IMR-90 (cell line): ENCODE data around the gene SLC38A3. TPM values are rescaled to one million over a fixed set of nuclear protein-coding genes. Genes with fewer than 3 reads are reported as not detected.

ENCODE experiments used
- ATAC-seq: fragments of 200-7000 bp; cut with Tn5 transposase; 2 replicates; pipeline ENCODE4 v1.9.1; 2020; ENCODE audit warnings: low read depth, mild to moderate bottlenecking, moderate library complexity
- BruUV-seq: library from RNA; stranded (reverse); fragments of 400-500 nt; replicated peaks from 2 replicates; lab custom pipeline; 2021; lab: Mats Ljungman, UMichigan
- CTCF ChIA-PET: fragments of 300-600 bp; formaldehyde crosslinking; extraction: SDS; loops from one replicate; lab custom pipeline; 2021; ENCODE audit warnings: antibody characterized with exemption; lab: Yijun Ruan, JAX
- POLR2A ChIA-PET: fragments of 300-600 bp; sonication (Branson Sonifier 250); formaldehyde crosslinking; loops from one replicate; lab custom pipeline; 2022; ENCODE audit warnings: antibody characterized with exemption; ENCODE audit not compliant: unreplicated experiment; lab: Charles Lee
- DNase-seq: peaks from one replicate; pipeline ENCODE4 v3.0.0; 2013
- H2AFZ ChIP-seq: replicated peaks from 2 replicates; pipeline ENCODE3; 2013; ENCODE audit warnings: low read length, mild to moderate bottlenecking; ENCODE audit not compliant: poor library complexity
- H2AK5ac ChIP-seq: 2 replicates; pipeline ENCODE4 v1.6.1; 2013; ENCODE audit warnings: low read depth, low read length, inconsistent platforms
- H2AK9ac ChIP-seq: replicated peaks from 2 replicates; pipeline ENCODE3; 2013; ENCODE audit warnings: mild to moderate bottlenecking, low read depth, low read length, moderate library complexity; ENCODE audit not compliant: poor library complexity
- H2BK120ac ChIP-seq: 2 replicates; pipeline ENCODE4 v1.6.1; 2013; ENCODE audit warnings: low read depth, low read length, inconsistent platforms
- H2BK15ac ChIP-seq: 3 replicates; pipeline ENCODE4 v1.6.1; 2013; ENCODE audit warnings: low read depth, low read length, inconsistent platforms
- H2BK20ac ChIP-seq: 2 replicates; pipeline ENCODE4 v1.6.1; 2013; ENCODE audit warnings: low read depth, mild to moderate bottlenecking, inconsistent platforms, low read length, moderate library complexity
- H2BK5ac ChIP-seq: 2 replicates; pipeline ENCODE4 v1.6.1; 2013; ENCODE audit warnings: mild to moderate bottlenecking, low read depth, low read length, inconsistent platforms; ENCODE audit not compliant: poor library complexity, severe bottlenecking
- H3K14ac ChIP-seq: replicated peaks from 2 replicates; pipeline ENCODE4 v1.6.1; 2013; ENCODE audit warnings: low read depth, low read length, inconsistent platforms
- H3K18ac ChIP-seq: 2 replicates; pipeline ENCODE4 v1.6.1; 2013; ENCODE audit warnings: low read depth, low read length, control low read depth
- H3K23ac ChIP-seq: 2 replicates; pipeline ENCODE4 v1.6.1; 2013; ENCODE audit warnings: low read depth, low read length, inconsistent platforms
- H3K27ac ChIP-seq: 2 replicates; pipeline ENCODE4 v1.5.1; 2013; ENCODE audit warnings: mild to moderate bottlenecking, control low read depth, low read length; ENCODE audit not compliant: insufficient read depth
- H3K27me3 ChIP-seq: 2 replicates; pipeline ENCODE4 v1.6.1; 2013; ENCODE audit warnings: low read length; ENCODE audit not compliant: control insufficient read depth, insufficient read depth
- H3K36me3 ChIP-seq: 2 replicates; pipeline ENCODE4 v1.6.1; 2013; ENCODE audit warnings: low read length, mixed read lengths; ENCODE audit not compliant: control insufficient read depth, insufficient read depth
- H3K4ac ChIP-seq: 2 replicates; pipeline ENCODE4 v1.6.1; 2013; ENCODE audit warnings: low read depth, low read length, inconsistent platforms
- H3K4me1 ChIP-seq: 2 replicates; pipeline ENCODE4 v1.6.1; 2013; ENCODE audit warnings: low read length, mixed read lengths; ENCODE audit not compliant: control insufficient read depth, insufficient read depth
- H3K4me2 ChIP-seq: 2 replicates; pipeline ENCODE4 v1.6.1; 2013; ENCODE audit warnings: low read depth, mild to moderate bottlenecking, control low read depth, low read length, moderate library complexity
- H3K4me3 ChIP-seq: 2 replicates; pipeline ENCODE4 v1.5.1; 2013; ENCODE audit warnings: low read depth, mild to moderate bottlenecking, control low read depth, low read length, moderate library complexity; ENCODE audit not compliant: insufficient read depth
- H3K56ac ChIP-seq: 2 replicates; pipeline ENCODE4 v1.6.1; 2013; ENCODE audit warnings: low read length, inconsistent platforms; ENCODE audit not compliant: insufficient read depth; ENCODE audit errors: extremely low read depth
- H3K79me1 ChIP-seq, 2 experiments: 2 replicates each; pipeline ENCODE4 v1.6.1; 2013; ENCODE audit warnings: low read length in 2 of 2, inconsistent platforms in 1 of 2, low read depth in 1 of 2
- H3K9ac ChIP-seq: 2 replicates; pipeline ENCODE4 v1.6.1; 2013; ENCODE audit warnings: low read depth, low read length, control low read depth
- H3K9me1 ChIP-seq: 2 replicates; pipeline ENCODE4 v1.6.1; 2013; ENCODE audit warnings: low read length, inconsistent platforms; ENCODE audit not compliant: insufficient read depth
- H3K9me3 ChIP-seq: 2 replicates; pipeline ENCODE4 v1.6.1; 2013; ENCODE audit warnings: low read length; ENCODE audit not compliant: control insufficient read depth, insufficient read depth
- H4K20me1 ChIP-seq: 2 replicates; pipeline ENCODE4 v1.6.1; 2013; ENCODE audit warnings: low read length, inconsistent platforms; ENCODE audit not compliant: insufficient read depth
- H4K5ac ChIP-seq: 2 replicates; pipeline ENCODE4 v1.6.1; 2013; ENCODE audit warnings: mild to moderate bottlenecking, low read depth, low read length, control low read depth
- H4K8ac ChIP-seq, 2 experiments: 2 replicates each; pipeline ENCODE4 v1.6.1; 2013; ENCODE audit warnings: low read depth in 2 of 2, low read length in 2 of 2, control low read depth in 1 of 2, inconsistent platforms in 1 of 2
- H4K91ac ChIP-seq: 2 replicates; pipeline ENCODE4 v1.6.1; 2013; ENCODE audit warnings: low read depth, low read length, inconsistent platforms; ENCODE audit not compliant: insufficient read depth
- BHLHE40 ChIP-seq: fragments of 150-350 bp; IDR thresholded peaks from 2 replicates; pipeline ENCODE4 v1.6.1; 2016; ENCODE audit warnings: mild to moderate bottlenecking, low read depth, low read length
- CEBPB ChIP-seq: IDR thresholded peaks from 2 replicates; pipeline ENCODE4 v1.6.1; 2012; ENCODE audit warnings: low read depth, low read length, improper control_type of control experiment
- CHD1 ChIP-seq: IDR thresholded peaks from 2 replicates; pipeline ENCODE4 v1.6.1; 2012; ENCODE audit warnings: low read depth, low read length, improper control_type of control experiment
- CTCF ChIP-seq: conservative IDR thresholded peaks from 2 replicates; pipeline ENCODE4 v1.5.1; 2012; ENCODE audit warnings: mild to moderate bottlenecking, low read depth, low read length, improper control_type of control experiment
- FOS ChIP-seq: fragments of 150-350 bp; IDR thresholded peaks from 2 replicates; pipeline ENCODE4 v1.6.1; 2016; ENCODE audit warnings: low read depth, low read length
- MAZ ChIP-seq: IDR thresholded peaks from 2 replicates; pipeline ENCODE4 v1.6.1; 2012; ENCODE audit warnings: low read depth, mild to moderate bottlenecking, low read length, improper control_type of control experiment, moderate library complexity, borderline replicate concordance
- MXI1 ChIP-seq: IDR thresholded peaks from 2 replicates; pipeline ENCODE4 v1.6.1; 2012; ENCODE audit warnings: low read depth, mild to moderate bottlenecking, low read length, moderate library complexity, borderline replicate concordance
- NFE2L2 ChIP-seq: fragments of 150-350 bp; IDR thresholded peaks from 2 replicates; pipeline ENCODE4 v1.6.1; 2016; ENCODE audit warnings: low read depth, mild to moderate bottlenecking, low read length
- POLR2A ChIP-seq: IDR thresholded peaks from 2 replicates; pipeline ENCODE4 v1.6.1; 2012; ENCODE audit warnings: mild to moderate bottlenecking, low read depth, low read length
- RAD21 ChIP-seq: IDR thresholded peaks from 2 replicates; pipeline ENCODE4 v1.6.1; 2012; ENCODE audit warnings: low read length, improper control_type of control experiment
- RCOR1 ChIP-seq: IDR thresholded peaks from 2 replicates; pipeline ENCODE4 v1.6.1; 2012; ENCODE audit warnings: mild to moderate bottlenecking, low read length, improper control_type of control experiment; ENCODE audit not compliant: insufficient replicate concordance
- RFX5 ChIP-seq: IDR thresholded peaks from 2 replicates; pipeline ENCODE4 v1.8.0; 2012; ENCODE audit warnings: low read depth, mild to moderate bottlenecking, low read length, moderate library complexity
- SMC3 ChIP-seq: fragments of 150-350 bp; IDR thresholded peaks from 2 replicates; pipeline ENCODE4 v1.6.1; 2016; ENCODE audit warnings: low read depth, mild to moderate bottlenecking, antibody characterized with exemption, low read length, moderate library complexity
- WGBS, 2 experiments: methylation state at CpG; one replicate each; pipeline versions ENCODE4 v1.1.5 to v1.1.7; 2013; ENCODE audit warnings: missing lambda C conversion rate in 2 of 2; ENCODE audit not compliant: insufficient read length in 1 of 2; ENCODE audit errors: extremely low coverage in 2 of 2; 5-methylcytosine and 5-hydroxymethylcytosine counted together
- dilution Hi-C: fragments of 300-500 bp; cut with HindIII; formaldehyde crosslinking; loops from one replicate; pipeline ENCODE4 v1.14.3; 2018; ENCODE audit warnings: low sequenced_read_pairs; ENCODE audit not compliant: unreplicated experiment
- in situ Hi-C: fragments of 300-500 bp; cut with MboI; formaldehyde crosslinking; loops from 3 replicates; pipeline ENCODE4 v1.14.3; 2019; ENCODE audit warnings: low sequenced_read_pairs, inconsistent platforms, mixed read lengths
- intact Hi-C: fragments of 100-400 bp; cut with micrococcal nuclease; formaldehyde crosslinking; loops from 2 replicates; pipeline ENCODE4 v1.10.0; 2022
- polyA plus RNA-seq, 3 experiments: library from polyadenylated mRNA; depleted of rRNA; stranded (reverse); fragments of >200 nt; gene quantifications; 2 replicates each; pipeline ENCODE4 v1.2.3, GENCODE V29; 2012; ENCODE audit warnings: low replicate concordance in 1 of 3
- total RNA-seq: library from RNA; depleted of rRNA; stranded (reverse); fragments of >200 nt; gene quantifications from 2 replicates; pipeline ENCODE4 v1.2.3, GENCODE V29; 2012
- TF ChIP-seq, protein P1 (sequence below): fragments of 150-350 bp; IDR thresholded peaks from 2 replicates; pipeline ENCODE4 v1.6.1; 2017; ENCODE audit warnings: mild to moderate bottlenecking, antibody characterized with exemption, low read length, low read depth
- TF ChIP-seq, protein P2 (sequence below): fragments of 150-350 bp; IDR thresholded peaks from 2 replicates; pipeline ENCODE4 v1.6.1; 2016; ENCODE audit warnings: low read depth, mild to moderate bottlenecking, low read length, moderate library complexity, borderline replicate concordance

SLC38A3 gene
- total and polyA plus RNA-seq, 2 of the 4 experiments (the other 2 are of a cell fraction) = 0.12 to 0.36 TPM

DNA sequence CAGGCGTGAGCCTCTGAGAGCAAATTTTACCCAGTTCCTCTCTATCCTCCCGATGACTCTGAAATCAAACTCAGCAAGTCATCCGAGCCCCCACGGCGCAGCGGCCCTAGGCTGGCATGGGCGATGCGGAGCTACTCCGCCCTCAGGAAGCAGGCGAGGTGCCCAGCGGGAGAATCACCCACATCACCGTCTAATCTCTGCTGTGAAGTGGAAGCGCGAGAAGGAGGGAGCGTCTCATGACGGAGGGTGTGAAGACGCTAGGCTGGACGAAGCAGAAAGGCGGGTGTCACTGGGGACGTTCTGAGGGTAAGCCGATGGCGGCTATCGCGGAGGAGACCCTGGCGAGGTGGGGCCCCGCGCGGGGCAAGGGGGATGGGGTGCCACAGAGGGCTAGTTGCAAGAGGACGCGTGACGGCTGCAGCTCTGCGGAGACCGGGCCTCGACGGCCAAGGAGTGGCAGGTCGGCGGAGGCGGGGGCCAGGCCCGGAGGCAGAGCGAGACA lies 21.9 kb downstream of the SLC38A3 start:
- BruUV-seq = no TSS peak
- peaks cover 0 to 10% of the 10 kb centered on the region in 2 experiments; a peak in 2 of 4 replicates for H3K79me1 ChIP-seq
- H3K36me3 ChIP-seq = no peaks in the 10 kb centered on the region
- peak overlapping the region; percentile 42 for H3K4me3 ChIP-seq
- peak overlapping the region; percentile 53; the same call in 1 of the 2 replicates for H3K23ac ChIP-seq
- H2AK9ac ChIP-seq = peak overlapping the region; percentile 89
- H2BK20ac ChIP-seq = no peak overlapping the region
- H3K18ac ChIP-seq = no peak overlapping the region
- H2BK5ac ChIP-seq = no peak overlapping the region
- H4K91ac ChIP-seq = peak overlapping the region; percentile 62; the same call in 1 of the 2 replicates
- ChIA-PET CTCF (interaction anchor here (0.5 to 2.7 kb wide), 12 partner anchors 8 to 53 kb away, joined by 3 to 22 read pairs (median 5); no protein-coding TSS in a partner anchor), POLR2A (no interaction called here)
- H3K14ac ChIP-seq = no peak overlapping the region; the same call in 1 of the 2 replicates
- in situ Hi-C loops (loop anchor here (5.0 kb wide), 2 partner anchors 35 to 45 kb away; partner anchors contain the start of gene GNAT1), intact Hi-C loops (loop anchor here (1.0 to 5.0 kb wide), 7 partner anchors 19 to 315 kb away; no protein-coding TSS in a partner anchor), dilution Hi-C loops (no loop called here)
- H4K5ac ChIP-seq = peak overlapping the region; percentile 27
- 1% methylated on average over 22 of the region's 40 CpGs; no CpG with 5 or more reads in 1 of the 2 experiments for WGBS, 2 experiments
- H3K4me2 ChIP-seq = peak overlapping the region; percentile 63
- ATAC-seq = peak; percentile 32
- peak overlapping the region; percentile 26; the same call in 1 of the 2 replicates for H3K56ac ChIP-seq
- H2BK120ac ChIP-seq = peak overlapping the region; percentile 24; the same call in 1 of the 2 replicates
- peaks cover 3% of the 10 kb centered on the region; the same call in 1 of the 2 replicates for H3K27me3 ChIP-seq
- peak overlapping the region; percentile 70 for H3K4ac ChIP-seq
- peaks cover 9% of the 10 kb centered on the region; the same call in 1 of the 2 replicates for H3K9me1 ChIP-seq
- H2AK5ac ChIP-seq = peak overlapping the region; percentile 71; the same call in 1 of the 2 replicates
- H4K8ac ChIP-seq = peak overlapping the region; percentile 85 to 98
- H2AFZ ChIP-seq = peak overlapping the region; percentile 89
- no peaks in the 10 kb centered on the region for H4K20me1 ChIP-seq
- H3K9ac ChIP-seq = peak overlapping the region; percentile 58
- H3K27ac ChIP-seq = peak overlapping the region; percentile 54
- no peaks in the 10 kb centered on the region for H3K9me3 ChIP-seq
- no peak for DNase-seq
- H3K4me1 ChIP-seq = peaks cover 7% of the 10 kb centered on the region
- no peak overlapping the region for H2BK15ac ChIP-seq
- TF ChIP-seq RFX5 = no peak
- no peak for TF ChIP-seq RAD21
- TF ChIP-seq MAZ = no peak
- TF ChIP-seq CTCF = no peak
- TF ChIP-seq NFE2L2 = no peak
- TF ChIP-seq BHLHE40 = no peak
- no peak for TF ChIP-seq CEBPB
- TF ChIP-seq MXI1 = no peak
- TF ChIP-seq, protein P1, sequence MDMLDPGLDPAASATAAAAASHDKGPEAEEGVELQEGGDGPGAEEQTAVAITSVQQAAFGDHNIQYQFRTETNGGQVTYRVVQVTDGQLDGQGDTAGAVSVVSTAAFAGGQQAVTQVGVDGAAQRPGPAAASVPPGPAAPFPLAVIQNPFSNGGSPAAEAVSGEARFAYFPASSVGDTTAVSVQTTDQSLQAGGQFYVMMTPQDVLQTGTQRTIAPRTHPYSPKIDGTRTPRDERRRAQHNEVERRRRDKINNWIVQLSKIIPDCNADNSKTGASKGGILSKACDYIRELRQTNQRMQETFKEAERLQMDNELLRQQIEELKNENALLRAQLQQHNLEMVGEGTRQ = no peak
- TF ChIP-seq, protein P2, sequence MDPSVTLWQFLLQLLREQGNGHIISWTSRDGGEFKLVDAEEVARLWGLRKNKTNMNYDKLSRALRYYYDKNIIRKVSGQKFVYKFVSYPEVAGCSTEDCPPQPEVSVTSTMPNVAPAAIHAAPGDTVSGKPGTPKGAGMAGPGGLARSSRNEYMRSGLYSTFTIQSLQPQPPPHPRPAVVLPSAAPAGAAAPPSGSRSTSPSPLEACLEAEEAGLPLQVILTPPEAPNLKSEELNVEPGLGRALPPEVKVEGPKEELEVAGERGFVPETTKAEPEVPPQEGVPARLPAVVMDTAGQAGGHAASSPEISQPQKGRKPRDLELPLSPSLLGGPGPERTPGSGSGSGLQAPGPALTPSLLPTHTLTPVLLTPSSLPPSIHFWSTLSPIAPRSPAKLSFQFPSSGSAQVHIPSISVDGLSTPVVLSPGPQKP = no peak
- no peak for TF ChIP-seq CHD1
- TF ChIP-seq RCOR1 = no peak
- TF ChIP-seq POLR2A = no peak; the same call in 1 of the 2 replicates
- TF ChIP-seq SMC3 = no peak
- no peak for TF ChIP-seq FOS
